HG03342 (cell line): ENCODE measurements around the gene KCNN4.
"Not testable (repeated sequence)": the region's sequence is repeated elsewhere in the genome, so short reads cannot be mapped to it uniquely, and the experiment has no call there.

Source experiments
- ATAC-seq: cut with Tn5 transposase; IDR thresholded peaks from one replicate; pipeline ENCODE4 v1.9.1; 2021; ENCODE audit warnings: mild to moderate bottlenecking, moderate library complexity; ENCODE audit not compliant: unreplicated experiment

KCNN4 gene

DNA sequence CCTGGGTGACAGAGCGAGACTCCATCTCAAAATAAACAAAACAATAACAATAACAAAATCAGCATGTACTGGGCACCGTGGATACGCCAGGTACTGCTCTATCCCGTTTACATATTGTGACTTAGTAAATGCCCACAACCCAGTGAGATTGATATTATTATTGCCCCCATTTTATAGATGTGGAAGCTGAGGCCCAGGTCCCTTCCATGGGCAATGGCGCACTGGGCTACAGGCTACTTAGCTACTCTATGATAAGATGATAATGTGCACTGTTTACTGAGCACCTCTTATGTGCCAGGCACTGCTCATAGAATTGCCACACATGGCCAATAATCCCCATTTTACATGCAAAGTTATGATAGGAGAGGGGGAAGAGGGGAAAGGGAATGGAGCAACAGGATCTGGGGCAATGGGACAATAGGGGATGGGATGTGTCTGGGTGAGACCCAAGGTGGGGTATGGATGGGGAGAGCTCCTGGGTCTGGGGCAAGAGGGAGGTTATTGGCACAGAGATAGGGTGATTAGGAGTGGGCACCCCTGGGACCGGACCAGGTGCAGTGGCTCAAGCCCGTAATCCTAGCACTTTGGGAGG, 5.4 kb downstream of the KCNN4 start:
- ATAC-seq = no peak

DNA sequence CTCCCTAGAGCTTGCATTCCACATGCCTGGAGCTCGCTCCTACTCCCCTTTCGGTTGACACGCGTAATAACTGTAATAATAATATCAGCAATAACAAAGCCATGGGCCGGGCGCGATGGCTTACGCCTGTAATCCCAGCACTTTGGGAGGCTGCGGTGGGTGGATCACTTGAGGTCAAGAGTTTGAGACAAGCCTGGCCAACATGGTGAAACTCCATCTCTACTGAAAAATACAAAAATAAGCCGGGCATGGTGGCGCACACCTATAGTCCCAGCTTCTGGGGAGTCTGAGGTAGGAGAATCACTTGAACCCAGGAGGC, 5.9 kb downstream of the KCNN4 start:
- not testable (repeated sequence) for ATAC-seq

DNA sequence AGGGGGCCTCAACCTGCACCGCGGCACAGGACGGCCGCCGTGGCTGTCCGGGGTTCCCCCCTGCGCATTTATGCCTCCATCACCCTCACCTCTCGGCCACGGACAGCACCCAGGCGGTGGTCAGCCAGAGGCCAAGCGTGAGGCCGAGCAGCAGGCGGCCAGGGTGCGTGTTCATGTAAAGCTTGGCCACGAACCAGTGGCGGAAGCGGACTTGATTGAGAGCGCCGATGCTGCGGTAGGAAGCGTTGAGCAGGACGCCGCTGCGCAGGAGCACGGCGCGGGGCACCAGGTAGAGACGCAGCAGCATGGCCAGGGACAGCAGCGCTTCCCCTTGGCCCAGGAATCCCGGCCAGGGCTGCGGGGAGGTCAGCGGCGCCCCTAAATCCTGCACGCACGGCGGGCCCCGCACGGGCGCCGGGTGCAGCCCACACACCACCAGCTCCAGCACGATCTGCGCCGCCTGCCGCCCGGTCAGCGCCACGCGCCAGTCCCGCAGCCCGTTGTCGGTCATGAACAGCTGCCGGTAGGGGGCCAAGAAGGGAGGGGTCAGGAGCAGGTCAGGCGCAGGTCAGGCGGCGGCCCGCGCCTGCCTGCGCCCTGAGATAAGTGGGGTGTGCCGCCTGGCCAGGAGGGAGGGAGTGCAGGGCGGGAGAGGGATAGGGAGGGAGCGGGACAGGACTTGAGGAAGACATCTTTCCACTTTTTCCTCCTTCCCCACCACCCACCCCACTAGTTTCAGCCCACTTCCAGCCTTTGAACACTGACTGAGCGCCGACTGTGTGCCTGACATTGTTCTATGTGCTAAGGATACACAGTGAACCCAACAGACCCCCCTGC, 6.5 kb downstream of the KCNN4 start:
- no peak for ATAC-seq

DNA sequence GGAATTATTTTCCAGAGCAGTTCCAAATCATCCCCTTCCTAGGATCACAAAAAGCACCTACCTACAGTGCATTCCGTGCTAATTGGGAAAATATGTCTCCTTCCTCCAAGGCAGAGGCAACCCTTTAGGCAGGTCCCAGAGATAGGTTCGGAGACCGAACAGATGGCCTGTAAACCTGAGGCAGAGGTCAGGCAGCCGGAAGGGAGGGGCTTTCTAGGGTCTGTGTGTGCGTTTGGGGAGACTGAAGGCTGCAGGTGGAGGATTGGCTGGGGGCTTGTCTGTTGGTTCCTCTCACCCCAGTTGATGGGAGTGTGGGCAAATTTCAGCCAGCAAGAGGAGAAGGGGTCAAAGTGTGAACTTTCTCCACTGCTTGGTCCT, 7.1 kb downstream of the KCNN4 start:
- no peak for ATAC-seq

DNA sequence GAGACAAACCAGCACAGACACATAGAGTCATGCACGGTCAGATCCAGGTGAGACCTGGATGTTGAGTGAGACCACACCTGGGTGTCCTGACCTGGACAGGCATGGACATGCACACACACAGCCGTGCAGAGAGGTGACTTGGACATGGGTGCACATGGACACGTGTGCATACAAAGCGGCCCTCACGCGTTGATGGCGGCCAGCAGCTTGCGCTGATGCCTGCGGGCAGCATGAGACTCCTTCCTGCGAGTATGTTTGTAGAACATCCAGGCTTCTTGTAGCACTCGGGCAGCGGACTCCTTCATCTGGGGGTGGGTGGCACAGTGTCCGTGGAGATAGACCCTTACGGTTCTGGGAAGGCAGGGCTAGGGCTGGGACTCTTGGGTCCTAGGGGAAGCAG, 11.5 kb downstream of the KCNN4 start:
- no peak for ATAC-seq

DNA sequence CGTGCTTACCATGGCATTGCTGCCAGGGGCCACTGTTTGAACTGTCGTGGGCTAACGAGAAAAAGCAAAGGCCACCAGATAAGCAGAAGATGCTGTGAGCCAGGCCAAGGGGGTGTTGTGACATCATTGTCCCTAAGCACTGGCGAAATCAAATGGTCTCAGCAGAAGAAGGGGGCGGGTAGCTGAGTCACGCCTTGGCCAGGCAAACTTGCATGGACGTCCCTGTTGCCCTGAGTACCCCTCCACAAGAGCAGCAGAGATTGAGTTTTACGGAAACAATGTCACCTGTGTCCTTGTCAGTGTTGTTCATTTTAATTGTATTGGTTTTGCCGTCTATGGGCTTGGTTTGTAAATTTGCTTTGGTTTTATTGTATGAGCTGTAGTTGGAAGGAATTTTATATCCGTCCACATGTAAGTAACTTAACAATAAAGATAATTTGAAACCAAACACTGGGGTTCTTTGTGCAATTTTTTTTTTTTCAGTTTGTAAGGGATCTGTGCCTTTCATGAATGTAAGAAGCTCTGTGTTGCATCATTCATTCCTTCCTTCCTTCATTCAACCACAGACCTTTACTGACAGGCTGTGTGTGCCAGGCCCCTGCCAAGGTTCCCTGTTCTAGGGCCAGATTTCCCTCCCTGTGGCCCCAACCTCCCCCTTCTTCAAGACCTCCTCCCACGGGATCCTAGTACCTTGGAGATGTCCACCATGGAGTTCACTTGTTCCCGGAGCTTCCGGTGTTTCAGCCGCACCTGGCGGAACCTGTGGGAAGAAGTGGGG, 12.3 kb downstream of the KCNN4 start:
- no peak for ATAC-seq

DNA sequence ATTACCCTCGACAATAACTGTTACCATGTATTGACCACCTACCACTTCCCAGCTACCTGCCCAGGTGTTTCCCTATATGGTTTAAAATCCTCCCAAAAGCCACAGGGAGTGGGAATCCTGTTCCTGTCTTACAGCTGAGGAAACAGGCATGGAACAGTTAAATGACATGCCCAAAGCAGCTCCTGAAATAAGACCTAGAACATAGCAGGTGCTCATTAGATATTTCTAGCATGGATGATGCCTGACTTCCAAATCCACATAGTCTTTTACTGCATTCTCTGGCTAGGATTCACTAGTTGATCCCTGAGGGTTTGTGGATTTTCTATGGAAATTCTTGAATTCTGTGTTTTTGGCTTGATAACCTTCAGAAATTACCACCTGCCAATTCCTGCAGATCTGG, 13.0 kb downstream of the KCNN4 start:
- no peak for ATAC-seq

DNA sequence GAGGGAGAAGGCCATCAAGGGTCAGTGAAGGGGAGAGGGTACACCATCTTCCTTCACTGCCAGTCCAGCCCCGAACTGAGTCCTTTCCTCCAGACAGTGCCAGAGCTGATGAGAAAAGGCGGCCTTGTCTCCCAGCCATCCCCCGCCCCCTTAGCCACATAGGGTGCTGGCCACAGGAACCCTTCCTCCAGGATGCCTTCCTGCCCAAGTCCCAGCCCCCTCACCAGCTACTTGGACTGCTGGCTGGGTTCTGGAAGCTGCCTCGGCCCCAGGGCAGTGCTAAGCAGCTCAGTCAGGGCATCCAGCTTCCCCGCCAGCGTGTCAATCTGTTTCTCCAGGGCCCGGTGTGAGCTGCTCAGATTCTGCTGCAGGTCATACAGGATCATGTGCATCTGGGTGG, 13.5 kb downstream of the KCNN4 start:
- no peak for ATAC-seq

DNA sequence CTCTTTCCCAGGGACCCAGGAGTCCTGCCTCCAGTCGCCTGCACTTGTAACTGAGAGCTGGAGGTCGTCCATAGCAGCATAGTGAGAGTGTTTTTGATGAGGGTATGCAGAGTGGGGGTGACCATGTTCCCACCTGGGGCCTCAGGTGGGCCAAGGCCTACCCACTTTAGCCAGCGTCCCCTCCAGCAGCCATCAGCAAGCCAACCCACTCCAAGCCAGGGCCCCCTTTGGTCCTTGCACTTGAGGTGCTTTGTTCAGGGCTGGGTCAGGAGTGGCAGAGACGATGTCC, 14.1 kb downstream of the KCNN4 start:
- ATAC-seq = no peak

DNA sequence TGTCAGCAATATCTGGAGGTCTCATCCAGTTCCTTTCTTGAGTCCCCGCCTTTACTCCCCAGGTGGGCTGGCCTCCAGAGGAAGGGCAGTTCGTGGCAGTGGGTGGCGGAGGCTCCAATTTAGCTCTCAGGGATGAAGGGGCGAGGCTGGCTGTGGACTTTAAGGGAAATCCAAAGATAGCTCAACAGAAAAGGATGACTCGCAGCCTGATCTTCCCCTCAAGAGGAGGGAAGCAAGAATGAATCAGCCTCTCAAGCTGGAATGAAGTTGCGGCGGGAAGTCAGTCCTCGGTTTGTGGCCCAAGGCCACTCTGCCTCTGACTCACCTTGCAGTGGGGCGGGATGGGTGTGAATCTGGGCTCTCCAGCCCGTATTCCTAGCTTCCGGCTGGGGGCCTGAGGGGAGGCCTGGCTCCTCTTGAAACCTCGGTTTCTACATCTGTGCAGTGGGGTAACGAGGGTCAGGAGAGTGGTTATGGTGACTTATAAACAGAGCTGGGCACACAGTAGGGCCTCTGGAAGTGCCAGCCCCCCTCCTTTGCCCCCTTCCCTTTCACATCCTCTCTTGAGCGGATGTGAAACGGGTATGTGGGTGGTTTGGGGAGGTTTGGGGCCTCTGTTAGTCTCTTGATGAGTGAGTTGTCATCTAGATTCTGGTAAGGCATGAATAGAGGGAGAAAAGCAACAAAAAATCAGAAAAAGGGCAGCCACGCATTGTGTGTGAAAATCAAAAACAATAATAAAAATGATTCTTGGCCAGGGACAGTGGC, 15.5 kb downstream of the KCNN4 start:
- peak; percentile 60 for ATAC-seq

DNA sequence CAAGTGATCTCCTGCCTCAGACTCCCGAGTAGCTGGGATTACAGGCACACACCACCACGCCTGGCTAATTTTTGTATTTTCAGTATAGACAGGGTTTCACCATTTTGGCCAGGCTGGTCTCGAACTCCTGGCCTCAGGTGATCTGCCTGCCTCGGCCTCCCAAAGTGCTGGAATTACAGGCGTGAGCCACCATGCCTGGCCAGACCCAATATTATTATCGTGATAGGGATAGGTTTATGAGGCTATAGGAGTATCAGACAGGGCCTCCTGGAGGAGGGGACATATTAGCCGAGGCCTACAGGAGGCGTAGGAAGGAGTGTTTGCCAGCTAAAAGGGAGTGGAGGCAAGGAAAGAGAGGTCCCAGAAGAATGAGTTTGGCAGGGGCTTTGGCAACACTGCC, 16.1 kb downstream of the KCNN4 start:
- not testable (repeated sequence) for ATAC-seq

DNA sequence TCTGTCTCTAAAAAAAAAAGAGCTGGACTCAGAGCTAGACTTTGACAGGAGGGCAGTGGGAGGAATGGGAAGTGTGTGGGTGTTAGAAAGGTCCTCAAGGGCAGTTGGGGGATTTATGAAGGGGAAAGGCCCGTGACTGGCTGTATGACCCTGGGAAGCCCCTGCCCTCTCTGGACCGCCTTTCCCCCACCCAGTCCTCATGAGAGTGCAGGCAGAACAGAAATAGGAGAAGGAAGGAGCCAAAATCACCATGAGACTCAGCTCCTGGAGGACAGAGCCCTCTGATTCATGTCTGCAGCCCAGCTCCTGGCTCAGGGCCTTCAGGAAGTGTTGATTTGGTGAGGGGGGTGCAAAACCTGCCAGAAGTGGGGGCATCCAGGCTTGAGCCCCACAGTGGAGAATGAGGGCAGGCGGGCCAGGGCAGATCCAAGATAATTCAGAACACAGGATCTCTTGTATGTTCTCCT, 17.3 kb downstream of the KCNN4 start:
- ATAC-seq = no peak

DNA sequence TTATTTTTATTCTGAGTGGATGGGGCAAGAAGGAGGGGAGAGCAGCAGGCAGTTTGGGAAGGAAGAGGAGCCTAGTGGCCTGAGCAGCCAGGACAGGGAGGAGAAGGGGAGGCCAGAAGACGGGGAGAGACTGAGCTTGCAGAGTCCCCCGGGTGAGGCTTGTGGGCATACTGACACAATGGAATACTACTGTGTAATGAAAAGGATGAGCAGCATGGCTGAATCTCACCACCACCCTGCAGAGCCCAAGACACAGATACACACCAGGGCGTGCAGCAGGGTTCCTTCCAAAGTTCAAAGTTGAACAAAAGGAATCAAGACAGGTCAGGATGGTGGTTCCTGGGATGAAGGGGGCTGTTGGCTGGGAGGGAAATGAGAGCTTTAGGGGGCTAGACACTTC, 18.0 kb downstream of the KCNN4 start:
- ATAC-seq = no peak

DNA sequence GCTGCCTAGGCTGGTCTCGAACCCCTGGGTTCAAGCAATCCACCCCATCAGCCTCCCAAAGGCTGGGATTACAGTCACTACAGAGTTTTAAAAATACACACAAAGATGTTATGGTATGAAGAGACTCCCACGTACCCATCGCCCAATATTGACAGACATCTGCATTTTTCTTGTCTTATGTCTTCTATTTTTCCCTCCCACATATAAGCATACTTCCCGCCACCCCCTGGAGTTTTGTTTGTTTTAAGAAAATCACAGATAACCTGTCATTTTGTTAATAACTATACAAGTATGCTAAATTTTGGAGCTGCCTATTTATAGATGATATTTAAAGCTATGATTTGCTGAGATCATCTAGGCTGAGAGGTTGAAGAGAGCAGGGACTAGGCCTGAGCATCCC, 19.8 kb downstream of the KCNN4 start:
- no peak for ATAC-seq

DNA sequence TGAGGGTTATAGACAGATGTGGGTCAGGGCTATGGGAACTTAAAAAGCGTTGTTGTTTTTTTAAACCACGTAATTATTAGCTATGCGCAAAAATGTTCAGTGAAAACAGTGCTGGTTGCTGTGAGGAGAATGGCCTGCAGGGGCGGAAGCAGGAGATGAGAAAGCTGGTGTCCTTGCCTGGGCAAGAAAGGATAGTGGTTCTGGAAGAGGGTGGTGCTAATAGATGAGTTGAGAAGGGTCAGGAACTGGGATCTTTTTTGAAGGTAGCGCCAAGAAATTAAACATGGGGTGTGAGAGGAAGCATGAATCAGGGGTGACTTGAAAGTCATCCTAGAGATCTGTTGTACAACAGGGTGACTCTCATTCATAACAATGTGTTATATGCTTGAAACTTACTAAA, 21.3 kb downstream of the KCNN4 start:
- no peak for ATAC-seq

DNA sequence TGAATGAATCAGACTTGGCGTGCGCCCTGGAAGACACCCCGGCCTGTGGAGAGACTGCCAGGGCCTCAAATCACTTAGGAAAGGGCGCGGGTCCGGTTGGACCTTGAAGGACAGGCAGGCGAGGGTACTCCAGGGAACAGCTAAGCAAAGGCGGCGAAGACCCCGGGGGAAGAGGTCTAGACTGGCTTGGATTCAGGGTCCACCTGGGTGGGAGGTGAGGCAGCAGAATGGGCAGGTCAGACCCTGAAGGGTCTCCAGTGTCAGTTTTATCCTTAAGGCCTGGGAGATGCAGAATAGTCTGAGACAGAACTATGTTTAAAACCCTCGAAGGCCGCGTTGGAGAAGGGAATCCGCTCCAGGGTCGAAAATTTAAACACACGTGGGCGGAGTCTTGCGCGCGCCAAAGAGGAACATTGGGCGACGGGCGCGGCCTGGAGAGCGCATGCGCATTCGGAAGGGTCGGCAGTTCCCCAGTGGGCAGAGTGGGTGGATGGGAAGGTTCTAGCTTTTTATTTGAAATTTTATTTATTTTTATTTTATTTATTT, 25.4 kb downstream of the KCNN4 start:
- no peak for ATAC-seq

DNA sequence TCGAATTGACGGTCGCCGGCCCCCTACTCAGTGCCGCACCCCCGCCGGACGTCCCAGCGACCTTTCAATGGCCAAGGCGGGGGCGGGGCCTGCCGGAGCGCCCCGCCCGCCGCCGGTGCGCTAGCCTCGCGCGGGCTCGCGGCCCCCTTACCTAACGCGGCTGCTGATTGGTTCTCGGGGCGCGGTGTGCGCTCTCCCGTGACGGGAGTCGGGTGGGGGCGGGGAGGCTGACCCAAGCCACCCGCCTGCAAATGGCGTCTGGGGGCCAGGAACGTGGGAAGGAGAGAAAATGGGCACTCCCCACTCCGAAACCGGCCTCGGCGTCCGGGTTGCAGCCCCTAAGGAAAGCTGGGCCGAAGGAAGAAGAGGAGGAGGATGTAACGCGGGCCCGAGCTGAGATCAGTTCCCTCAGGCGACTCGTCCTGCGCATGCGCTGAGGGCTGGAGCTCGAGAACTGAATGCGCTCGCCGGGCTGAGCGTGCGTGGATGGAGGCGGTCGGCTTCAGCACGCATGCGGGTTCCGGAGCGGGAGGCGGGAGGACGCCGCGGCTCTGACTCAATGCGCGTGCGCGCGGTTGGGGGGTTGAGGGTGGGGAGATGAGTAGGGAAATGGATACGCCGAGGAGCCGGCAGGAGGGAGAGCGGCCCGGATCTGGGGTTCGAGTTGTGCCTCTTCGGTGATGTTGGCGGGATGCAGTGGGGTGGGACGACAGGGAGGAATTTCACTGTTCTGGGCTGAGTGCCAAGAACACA, 26.1 kb downstream of the KCNN4 start, which contains the start of gene SMG9:
SMG9 (minus strand) TSS at position 460 of the 753 bp plus-strand sequence. CDS start 4,221 bp downstream, outside the sequence.
- ATAC-seq = peak; percentile 55

DNA sequence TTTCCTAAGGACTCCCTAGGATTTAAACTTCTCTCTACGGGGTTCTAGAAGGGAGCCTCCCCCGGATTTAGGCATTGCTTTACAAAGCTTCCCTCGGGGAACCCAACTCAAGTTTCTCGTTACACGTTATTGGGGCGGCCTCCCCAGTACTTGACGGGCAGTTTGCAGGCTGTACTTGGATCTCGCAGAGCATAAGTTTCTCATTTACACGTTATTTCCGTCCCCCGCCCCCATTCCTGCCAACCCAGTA, 26.6 kb downstream of the KCNN4 start:
- ATAC-seq = no peak

DNA sequence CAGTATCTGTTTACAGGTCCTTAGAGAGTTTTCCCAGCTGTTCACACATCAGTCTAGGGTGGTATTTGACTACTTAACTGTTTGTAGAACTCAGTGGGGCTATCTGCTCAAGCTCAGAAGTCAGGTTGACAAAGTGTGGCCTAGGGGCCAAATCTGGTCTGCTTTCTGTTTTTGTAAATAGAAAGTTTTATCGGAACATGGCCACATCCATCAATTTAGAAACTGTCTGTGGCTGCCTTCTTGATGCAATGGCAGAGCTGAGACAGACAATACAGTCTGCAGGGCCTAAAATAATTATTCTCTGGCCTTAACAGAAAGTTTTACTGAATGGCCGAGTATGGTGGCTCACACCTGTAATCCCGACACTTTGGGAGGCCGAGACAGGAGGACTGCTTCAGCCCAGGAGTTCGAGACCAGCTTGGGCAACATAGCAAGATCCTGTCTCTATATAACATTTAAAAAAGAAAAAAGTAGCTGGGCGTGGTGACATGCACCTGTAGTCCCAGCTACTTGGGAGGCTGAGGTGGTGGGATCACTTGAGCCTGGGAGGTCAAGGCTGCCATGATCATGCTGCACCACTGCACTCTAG, 28.4 kb downstream of the KCNN4 start:
- ATAC-seq = no peak
